Fibroblast of skin of left biceps (primary cell): Measurements from ENCODE around the gene SUOX.
"Not testable (repeated sequence)": the region's sequence is repeated elsewhere in the genome, so short reads cannot be mapped to it uniquely, and the experiment has no call there.

Experiments
- DNase-seq, 2 experiments: peaks; one replicate each; pipeline ENCODE4 v3.0.0-alpha.2; 2013; ENCODE audit warnings: low read depth in 2 of 2

The SUOX gene

GRCh38 chr12:55983232-55983842, 13.7 kb upstream of the SUOX start:
- no peak for DNase-seq

GRCh38 chr12:55984861-55985260, 12.2 kb upstream of the SUOX start:
- no peak for DNase-seq

- no peak for DNase-seq
Observed at GRCh38 chr12:55985341-55985740, 11.7 kb upstream of the SUOX start.

- not testable (repeated sequence) for DNase-seq
Observed at GRCh38 chr12:55985976-55986375, 11.1 kb upstream of the SUOX start.

GRCh38 chr12:55991110-55991509, 6.0 kb upstream of the SUOX start:
- DNase-seq, result no peak

- DNase-seq, result no peak
Observed at GRCh38 chr12:55993230-55993853, 3.7 kb upstream of the SUOX start.

- no peak for DNase-seq
Observed at GRCh38 chr12:55995366-55995765, 1.7 kb upstream of the SUOX start.

- peak in 1 of 2 experiments; percentile 19 for DNase-seq
Observed at GRCh38 chr12:55996201-55996714, 818 bp upstream of the SUOX start.

- no peak for DNase-seq
Observed at GRCh38 chr12:55997535-55997859, 421 bp downstream of the SUOX start.

- not testable (repeated sequence) for DNase-seq
Observed at GRCh38 chr12:55999522-55999921, 2.4 kb downstream of the SUOX start.

- DNase-seq, result not testable (repeated sequence)
Observed at GRCh38 chr12:55999999-56000540, 3.0 kb downstream of the SUOX start.

- no peak for DNase-seq
Observed at GRCh38 chr12:56001487-56002100, 4.5 kb downstream of the SUOX start.

- DNase-seq, result not testable (repeated sequence)
Observed at GRCh38 chr12:56003376-56003775, 6.3 kb downstream of the SUOX start.

GRCh38 chr12:56004211-56004610, 7.1 kb downstream of the SUOX start:
- DNase-seq, result no peak

- DNase-seq, result no peak
Observed at GRCh38 chr12:56007564-56008559, 10.8 kb downstream of the SUOX start.

- DNase-seq, result no peak
Observed at GRCh38 chr12:56010111-56010570, 13.1 kb downstream of the SUOX start.

- DNase-seq, result no peak
Observed at GRCh38 chr12:56011509-56012090, 14.5 kb downstream of the SUOX start.

- DNase-seq, result no peak
Observed at GRCh38 chr12:56013482-56013881, 16.4 kb downstream of the SUOX start.

- DNase-seq, result no peak
Observed at GRCh38 chr12:56014205-56014604, 17.1 kb downstream of the SUOX start.

- no peak for DNase-seq
Observed at GRCh38 chr12:56017181-56017580, 20.1 kb downstream of the SUOX start.

- DNase-seq, result no peak
Observed at GRCh38 chr12:56018356-56018755, 21.3 kb downstream of the SUOX start.
